A673 (cell line): ENCODE data around the gene TRPM3. TPM values are rescaled to one million over a fixed set of nuclear protein-coding genes. Genes with fewer than 3 reads are reported as not detected.

ENCODE experiments used
- BruUV-seq: library from RNA; stranded (reverse); fragments of 400-500 nt; replicated peaks from 2 replicates; lab custom pipeline; 2021; lab: Mats Ljungman, UMichigan
- CTCF ChIA-PET: fragments of 300-600 bp; sonication (Branson Sonifier 250); formaldehyde crosslinking; loops from one replicate; lab custom pipeline; 2022; ENCODE audit warnings: antibody characterized with exemption; lab: Charles Lee
- POLR2A ChIA-PET: fragments of 300-600 bp; sonication (Branson Sonifier 250); formaldehyde crosslinking; loops from one replicate; lab custom pipeline; 2022; ENCODE audit warnings: antibody characterized with exemption; ENCODE audit not compliant: low non-redundant PET; lab: Charles Lee
- DNase-seq: peaks from one replicate; pipeline ENCODE4 v3.0.0-alpha.2; 2015; ENCODE audit warnings: low spot score
- H3K27ac ChIP-seq: fragments of 200-600 bp; sonication (generic); 2 replicates; pipeline ENCODE4 v1.5.1; 2016; ENCODE audit warnings: mixed run types, low read depth, mild to moderate bottlenecking, mixed read lengths, antibody characterized with exemption, low read length; ENCODE audit not compliant: poor library complexity, severe bottlenecking
- H3K27me3 ChIP-seq: fragments of 200-600 bp; sonication (generic); replicated peaks from 2 replicates; pipeline ENCODE4 v1.6.1; 2017; ENCODE audit warnings: mixed run types, low read depth, mild to moderate bottlenecking, mixed read lengths, antibody characterized with exemption, low read length; ENCODE audit not compliant: insufficient read depth, poor library complexity
- H3K36me3 ChIP-seq: fragments of 200-600 bp; sonication (generic); 2 replicates; pipeline ENCODE4 v1.6.1; 2016; ENCODE audit warnings: mixed run types, mild to moderate bottlenecking, mixed read lengths, antibody characterized with exemption, low read length; ENCODE audit not compliant: insufficient read depth, poor library complexity, severe bottlenecking
- H3K4me1 ChIP-seq: fragments of 200-600 bp; sonication (generic); 2 replicates; pipeline ENCODE4 v1.6.1; 2017; ENCODE audit warnings: mixed run types, mild to moderate bottlenecking, mixed read lengths, antibody characterized with exemption, low read length; ENCODE audit not compliant: insufficient read depth, poor library complexity, severe bottlenecking
- H3K4me3 ChIP-seq: fragments of 200-600 bp; sonication (generic); 2 replicates; pipeline ENCODE4 v1.5.1; 2016; ENCODE audit warnings: low read depth, mixed run types, mild to moderate bottlenecking, mixed read lengths, low read length; ENCODE audit not compliant: poor library complexity, severe bottlenecking
- H3K9me3 ChIP-seq: fragments of 200-600 bp; sonication (generic); 2 replicates; pipeline ENCODE4 v1.6.1; 2016; ENCODE audit warnings: mixed run types, low read depth, mild to moderate bottlenecking, mixed read lengths, antibody characterized with exemption, low read length; ENCODE audit not compliant: poor library complexity, severe bottlenecking
- EZH2 ChIP-seq: fragments of 200-600 bp; sonication (generic); IDR thresholded peaks from 2 replicates; pipeline ENCODE4 v1.6.1; 2017; ENCODE audit warnings: borderline replicate concordance, low read depth, mild to moderate bottlenecking, mixed read lengths, antibody characterized with exemption, low read length; ENCODE audit not compliant: poor library complexity, severe bottlenecking
- intact Hi-C: fragments of 100-400 bp; cut with micrococcal nuclease; formaldehyde crosslinking; loops from one replicate; pipeline ENCODE4 v1.10.0; 2022; ENCODE audit not compliant: unreplicated experiment
- total RNA-seq: library from RNA; stranded (reverse); gene quantifications from 2 replicates; pipeline ENCODE4 v1.2.3, GENCODE V29; 2021
- TF ChIP-seq, protein P1 (sequence below): fragments of 300-800, 200-600 bp; sonication (generic); conservative IDR thresholded peaks from 2 replicates; pipeline ENCODE4 v1.5.1; 2017; ENCODE audit warnings: low read depth, mild to moderate bottlenecking, antibody characterized with exemption, low read length, moderate library complexity, mixed read lengths

TRPM3 gene
- total RNA-seq, 1 experiment from 2014 or later: not detected

GRCh38 chr9:70557661-70558369 lies 563.6 kb downstream of the TRPM3 start:
- H3K27ac ChIP-seq: no peak overlapping the region
- no TSS peak for BruUV-seq
- H3K27me3 ChIP-seq: peaks cover 4% of the 10 kb centered on the region
- DNase-seq: no peak
- CTCF ChIA-PET: no interaction called here
- H3K36me3 ChIP-seq: no peaks in the 10 kb centered on the region
- POLR2A ChIA-PET: no interaction called here
- H3K4me3 ChIP-seq: no peak overlapping the region
- TF ChIP-seq, protein P1, sequence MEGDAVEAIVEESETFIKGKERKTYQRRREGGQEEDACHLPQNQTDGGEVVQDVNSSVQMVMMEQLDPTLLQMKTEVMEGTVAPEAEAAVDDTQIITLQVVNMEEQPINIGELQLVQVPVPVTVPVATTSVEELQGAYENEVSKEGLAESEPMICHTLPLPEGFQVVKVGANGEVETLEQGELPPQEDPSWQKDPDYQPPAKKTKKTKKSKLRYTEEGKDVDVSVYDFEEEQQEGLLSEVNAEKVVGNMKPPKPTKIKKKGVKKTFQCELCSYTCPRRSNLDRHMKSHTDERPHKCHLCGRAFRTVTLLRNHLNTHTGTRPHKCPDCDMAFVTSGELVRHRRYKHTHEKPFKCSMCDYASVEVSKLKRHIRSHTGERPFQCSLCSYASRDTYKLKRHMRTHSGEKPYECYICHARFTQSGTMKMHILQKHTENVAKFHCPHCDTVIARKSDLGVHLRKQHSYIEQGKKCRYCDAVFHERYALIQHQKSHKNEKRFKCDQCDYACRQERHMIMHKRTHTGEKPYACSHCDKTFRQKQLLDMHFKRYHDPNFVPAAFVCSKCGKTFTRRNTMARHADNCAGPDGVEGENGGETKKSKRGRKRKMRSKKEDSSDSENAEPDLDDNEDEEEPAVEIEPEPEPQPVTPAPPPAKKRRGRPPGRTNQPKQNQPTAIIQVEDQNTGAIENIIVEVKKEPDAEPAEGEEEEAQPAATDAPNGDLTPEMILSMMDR: no peak
- TF ChIP-seq EZH2: no peak
- no peaks in the 10 kb centered on the region for H3K4me1 ChIP-seq
- no peaks in the 10 kb centered on the region for H3K9me3 ChIP-seq
- intact Hi-C loops: no loop called here

- no TSS peak for BruUV-seq
- TF ChIP-seq, protein P1: no peak
- TF ChIP-seq EZH2: no peak
- POLR2A ChIA-PET: no interaction called here
- no peak for DNase-seq
- CTCF ChIA-PET: no interaction called here
- Histone ChIP-seq H3K27me3 (peaks cover 4% of the 10 kb centered on the region), H3K4me3 (no peak overlapping the region), H3K36me3 (no peaks in the 10 kb centered on the region), H3K9me3 (no peaks in the 10 kb centered on the region), H3K4me1 (no peaks in the 10 kb centered on the region), H3K27ac (no peak overlapping the region)
- intact Hi-C loops: no loop called here
These were observed 564.6 kb downstream of the TRPM3 start for GRCh38 chr9:70556771-70557170.

- Histone ChIP-seq H3K36me3 (no peaks in the 10 kb centered on the region), H3K4me3 (no peak overlapping the region), H3K4me1 (no peaks in the 10 kb centered on the region), H3K27me3 (no peaks in the 10 kb centered on the region), H3K27ac (no peak overlapping the region), H3K9me3 (no peaks in the 10 kb centered on the region)
- no TSS peak for BruUV-seq
- POLR2A ChIA-PET: no interaction called here
- intact Hi-C loops: no loop called here
- no peak for DNase-seq
- TF ChIP-seq, protein P1: no peak
- TF ChIP-seq EZH2: no peak
- CTCF ChIA-PET: no interaction called here
These were observed 566.5 kb downstream of the TRPM3 start for GRCh38 chr9:70554881-70555280.
